ENCODE results near the gene MAST2.
"Not testable (repeated sequence)": the region's sequence is repeated elsewhere in the genome, so short reads cannot be mapped to it uniquely, and the experiment has no call there.

The MAST2 gene

DNA sequence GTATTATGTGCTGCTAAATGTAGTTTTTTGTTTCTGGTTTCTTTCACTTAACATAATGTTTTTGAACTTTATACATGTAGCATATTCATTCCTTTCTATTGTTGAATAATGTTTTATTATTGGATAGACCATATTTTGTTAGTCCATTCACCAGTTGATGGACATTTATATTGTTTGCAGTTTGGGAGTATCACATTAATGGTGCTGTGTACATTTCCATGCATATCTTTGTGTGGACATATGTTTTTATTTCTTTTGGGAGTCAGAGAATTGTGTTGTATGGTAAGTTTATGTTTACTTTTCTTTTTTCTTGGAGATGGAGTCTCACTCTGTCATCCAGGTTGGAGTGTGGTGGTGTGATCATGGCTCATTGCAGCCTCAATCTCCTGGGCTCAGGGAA lies 134.6 kb downstream of the MAST2 start:
- DNase-seq (ENCODE audit: low read depth in 2 of 2): no peak

DNA sequence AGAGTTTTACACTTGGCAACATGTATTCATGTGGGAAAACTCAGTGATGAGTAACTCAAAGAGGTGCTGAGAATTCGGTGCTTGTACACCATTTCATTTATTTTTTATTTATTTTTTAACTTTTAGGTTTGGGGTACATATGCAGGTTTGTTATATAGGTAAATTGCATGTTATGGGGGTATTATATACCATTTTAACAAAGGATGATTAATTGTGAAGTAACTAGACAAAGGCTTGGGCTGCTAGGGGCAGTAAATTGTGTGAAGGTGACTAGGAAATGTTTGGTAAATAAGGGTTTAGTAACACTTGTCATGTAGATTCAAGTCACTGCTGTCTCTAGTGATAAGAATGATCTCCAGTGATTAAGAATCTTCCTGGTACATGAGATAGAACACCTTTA lies 139.0 kb downstream of the MAST2 start:
- DNase-seq (ENCODE audit: low read depth in 2 of 2): no peak

DNA sequence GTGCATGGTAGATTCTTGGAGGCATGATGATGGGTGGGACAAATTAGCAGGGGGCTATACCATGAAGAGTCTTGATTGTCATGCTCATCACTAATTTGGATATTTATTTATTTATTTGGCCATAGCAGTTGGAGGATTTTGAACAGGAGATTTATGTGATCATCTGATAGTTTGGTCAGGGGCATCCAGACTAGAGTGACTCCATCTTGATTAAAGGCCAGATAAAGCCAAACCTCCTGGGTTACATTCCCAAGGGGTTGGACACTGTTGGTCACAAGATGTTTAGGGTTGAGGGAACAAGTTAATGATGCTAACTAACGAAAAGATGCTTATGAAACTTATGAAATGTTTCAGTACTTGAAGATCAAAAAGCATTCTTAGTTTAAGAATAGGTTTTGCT lies 139.8 kb downstream of the MAST2 start:
- DNase-seq (ENCODE audit: low read depth in 2 of 2): no peak

DNA sequence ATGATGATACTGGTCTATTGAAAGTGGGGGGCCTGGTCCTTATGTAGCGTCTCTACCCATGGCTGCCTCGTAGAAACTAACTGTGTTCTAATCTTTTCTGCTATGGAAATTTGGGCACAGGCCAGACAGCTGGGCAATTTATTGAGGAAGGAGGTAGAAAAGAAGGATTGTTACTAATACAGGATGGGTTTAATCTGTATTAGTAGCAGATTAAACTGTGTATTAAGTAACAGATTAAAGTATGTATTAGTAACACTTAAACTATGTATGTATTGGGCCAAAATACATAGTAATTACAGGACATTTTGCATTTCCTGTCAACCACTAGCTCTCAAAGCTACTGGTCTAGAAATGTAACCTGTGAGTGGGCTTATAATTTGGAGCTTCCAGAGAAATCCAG lies 142.0 kb downstream of the MAST2 start:
- no peak for DNase-seq (ENCODE audit: low read depth in 2 of 2)

DNA sequence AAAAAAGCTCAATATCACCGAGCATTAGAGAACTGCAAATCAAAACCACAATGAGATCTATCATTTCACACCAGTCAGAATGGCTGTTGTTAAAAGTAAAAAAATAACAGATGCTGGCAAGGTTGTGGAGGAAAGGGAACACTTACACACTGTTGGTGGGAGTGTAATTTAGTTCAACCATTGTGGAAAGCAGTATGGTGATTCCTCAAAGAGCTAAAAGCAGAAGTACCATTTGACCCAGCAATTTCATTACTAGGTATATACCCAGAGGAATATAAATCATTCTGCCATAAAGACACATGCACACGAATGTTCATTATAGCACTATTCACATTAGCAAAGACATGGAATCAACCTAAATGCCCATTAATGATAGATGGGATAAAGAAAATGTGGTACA lies 146.1 kb downstream of the MAST2 start:
- DNase-seq (ENCODE audit: low read depth in 2 of 2): not testable (repeated sequence)

DNA sequence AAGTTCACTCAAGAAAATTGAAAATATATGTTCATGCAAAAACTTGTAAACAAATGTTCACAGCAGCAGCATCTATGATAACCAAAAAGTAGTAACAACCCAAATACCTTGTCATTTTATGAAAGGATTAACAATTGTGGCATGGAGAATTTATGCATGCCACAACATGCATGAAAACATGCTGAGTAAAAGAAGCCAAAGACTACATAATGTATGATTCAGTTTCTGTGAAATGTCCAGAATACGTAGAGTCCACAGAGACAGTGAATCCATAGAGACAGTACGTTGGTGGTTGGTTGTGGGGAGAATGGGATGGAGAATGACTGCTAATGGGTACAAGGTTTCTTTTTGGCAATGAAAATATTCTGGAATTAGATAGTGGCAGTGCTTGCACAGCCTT lies 148.7 kb downstream of the MAST2 start:
- no peak for DNase-seq (ENCODE audit: low read depth in 2 of 2)

DNA sequence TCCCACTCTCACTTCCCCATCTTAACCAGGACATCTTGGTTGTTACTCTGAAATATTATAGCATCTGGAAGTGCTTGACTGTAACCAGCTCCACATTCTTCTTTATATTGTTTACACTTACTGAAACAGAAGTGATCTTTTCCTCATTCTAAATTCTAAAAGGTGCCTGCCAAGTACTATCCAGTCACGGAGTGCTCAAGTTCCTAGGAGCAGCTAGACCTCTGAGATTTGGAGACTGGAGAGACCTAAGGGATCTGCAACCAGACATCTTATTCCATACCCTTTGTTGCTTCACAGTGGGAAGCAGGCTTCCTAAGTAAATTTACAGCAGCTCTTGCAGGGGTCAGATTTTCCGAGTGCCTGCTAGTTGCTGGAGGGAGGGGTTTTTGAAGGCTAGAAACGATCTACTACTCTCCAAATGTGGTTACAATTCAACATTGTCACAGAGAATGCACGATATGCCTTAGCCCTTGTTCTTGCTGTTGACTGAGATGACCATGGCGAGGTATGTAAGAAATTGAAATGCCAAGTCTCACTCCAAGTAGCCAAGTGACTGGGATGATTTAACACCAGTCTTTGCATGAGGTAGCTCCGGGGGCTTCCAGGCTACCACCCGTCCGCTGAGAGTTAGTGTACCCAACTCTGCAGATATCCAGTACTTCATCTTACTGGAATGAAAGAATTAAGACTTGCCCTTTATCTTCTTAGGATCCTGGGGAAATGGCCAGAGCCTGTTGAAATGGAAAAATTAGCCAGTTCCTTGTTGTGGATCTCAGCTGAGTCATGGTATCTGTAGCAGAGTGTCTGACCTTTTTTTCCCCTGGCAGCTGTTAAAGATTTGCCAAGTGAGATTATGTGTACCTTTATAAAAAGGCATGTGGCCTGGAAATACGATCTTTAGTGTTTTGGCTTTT lies 150.8 kb downstream of the MAST2 start:
- no peak for DNase-seq (ENCODE audit: low read depth in 2 of 2)

DNA sequence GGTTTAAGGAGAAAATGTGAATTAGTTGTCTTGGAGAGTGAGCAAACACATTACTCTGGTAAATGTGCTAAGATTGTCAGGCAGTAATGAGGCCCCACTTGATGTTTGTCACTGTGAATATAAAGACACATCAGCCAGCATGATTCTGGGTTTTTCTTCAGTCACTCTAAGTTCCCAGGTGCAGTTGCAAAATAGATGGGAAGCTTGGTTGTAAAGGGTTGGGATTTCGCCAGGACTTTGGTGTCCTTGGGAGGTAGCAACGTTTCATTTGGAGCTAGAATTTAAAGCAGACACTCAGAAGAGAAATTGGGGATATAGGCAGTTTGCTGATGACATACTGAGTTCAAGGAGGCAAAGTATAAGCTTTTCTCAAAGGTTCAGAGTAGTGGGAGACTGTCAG lies 154.3 kb downstream of the MAST2 start:
- DNase-seq (ENCODE audit: low read depth in 2 of 2): no peak

DNA sequence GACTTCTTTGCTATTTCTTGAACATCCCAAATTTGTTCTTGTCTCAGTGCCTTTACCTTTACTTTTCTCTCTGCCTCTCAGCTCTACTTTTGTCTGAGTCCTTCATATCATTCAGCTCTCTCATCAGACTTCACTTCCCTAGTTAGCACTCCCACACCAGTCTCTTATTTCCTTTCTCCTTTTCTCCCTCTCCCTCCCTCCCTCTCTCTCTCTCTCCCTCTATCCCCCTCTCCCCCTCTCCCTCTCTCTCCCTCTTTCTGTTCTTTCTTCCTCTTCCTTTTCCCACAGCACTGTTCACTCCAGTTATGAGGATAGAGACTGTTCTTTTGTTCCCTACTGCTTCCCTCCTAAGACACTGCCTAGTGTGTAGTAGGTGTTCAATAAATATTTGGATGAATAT lies 154.9 kb downstream of the MAST2 start:
- no peak for DNase-seq (ENCODE audit: low read depth in 2 of 2)

DNA sequence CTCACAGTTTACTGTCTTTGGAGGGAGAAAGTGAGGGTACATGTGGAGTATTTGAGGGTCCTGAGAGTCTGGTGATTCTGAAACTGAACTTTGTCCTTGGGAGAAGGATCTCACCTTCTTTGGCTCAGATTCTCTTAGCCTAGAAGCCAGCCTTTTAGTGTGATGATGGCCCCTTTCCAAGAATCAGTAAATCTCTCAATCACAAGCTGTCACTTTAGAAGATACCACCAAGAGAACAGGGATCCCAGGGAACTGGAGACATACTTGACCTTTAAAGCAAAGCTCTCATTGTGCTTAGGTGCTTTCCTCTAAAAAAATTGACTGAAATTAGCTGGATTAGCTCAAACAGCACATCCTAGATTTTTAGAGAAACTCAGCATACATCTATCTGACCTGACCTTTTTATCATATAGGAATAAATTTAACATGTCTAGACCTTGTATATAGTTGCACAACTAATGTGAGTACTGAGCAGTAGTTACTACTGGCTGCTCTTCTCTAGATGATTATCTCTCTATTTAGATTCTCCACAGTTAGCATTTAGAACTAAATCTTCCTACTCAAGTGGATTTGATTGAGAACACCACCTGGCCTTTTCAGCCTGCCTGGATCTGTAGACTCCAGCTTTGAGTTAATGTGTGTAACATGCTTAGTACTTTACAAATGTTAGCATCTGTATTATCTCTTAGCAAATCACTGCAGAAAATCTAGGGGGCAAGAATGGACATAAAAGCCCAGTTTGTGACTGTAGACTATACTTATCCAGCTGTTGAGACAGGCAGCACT lies 157.7 kb downstream of the MAST2 start:
- DNase-seq (ENCODE audit: low read depth in 2 of 2): no peak

DNA sequence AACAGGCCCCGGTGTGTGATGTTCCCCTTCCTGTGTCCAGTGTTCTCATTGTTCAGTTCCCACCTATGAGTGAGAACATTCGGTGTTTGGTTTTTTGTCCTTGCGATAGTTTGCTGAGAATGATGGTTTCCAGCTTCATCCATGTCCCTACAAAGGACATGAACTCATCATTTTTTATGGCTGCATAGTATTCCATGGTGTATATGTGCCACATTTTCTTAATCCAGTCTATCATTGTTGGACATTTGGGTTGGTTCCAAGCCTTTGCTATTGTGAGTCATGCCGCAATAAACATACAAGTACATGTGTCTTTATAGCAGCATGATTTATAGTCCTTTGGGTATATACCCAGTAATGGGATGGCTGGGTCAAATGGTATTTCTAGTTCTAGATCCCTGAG lies 158.5 kb downstream of the MAST2 start:
- not testable (repeated sequence) for DNase-seq (ENCODE audit: low read depth in 2 of 2)

DNA sequence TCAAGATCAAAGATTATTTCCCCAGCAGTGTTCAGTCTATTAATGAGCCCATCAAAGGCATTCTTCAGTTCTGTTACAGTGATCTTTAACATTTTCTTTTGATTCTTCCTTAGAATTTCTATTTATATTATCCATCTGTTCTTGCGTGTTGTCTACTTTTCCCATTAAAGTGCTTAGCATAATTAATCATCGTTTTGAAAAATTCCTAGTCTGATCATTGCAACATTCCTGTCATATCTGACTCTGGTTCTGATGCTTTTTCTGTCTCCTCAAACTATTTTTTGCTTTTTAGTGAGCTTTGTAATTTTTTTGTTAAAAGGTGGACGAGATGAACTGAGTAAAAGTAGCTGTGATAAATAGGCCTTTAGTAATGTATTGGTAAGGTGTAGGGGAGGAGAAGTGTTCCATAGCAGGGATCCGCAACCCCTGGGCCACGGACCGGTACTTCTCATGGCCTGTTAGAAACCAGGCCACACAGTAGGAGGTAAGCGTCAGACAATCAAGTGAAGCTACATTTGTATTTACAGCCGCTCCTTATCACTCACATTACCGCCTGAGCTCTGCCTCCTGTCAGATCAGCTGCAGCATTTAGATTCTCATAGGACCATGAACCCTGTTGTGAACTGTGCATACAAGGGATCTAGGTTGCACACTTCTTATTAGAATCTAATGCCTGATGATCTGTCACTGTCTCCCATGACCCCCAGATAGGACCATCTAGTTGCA lies 165.7 kb downstream of the MAST2 start:
- no peak for DNase-seq (ENCODE audit: low read depth in 2 of 2)

DNA sequence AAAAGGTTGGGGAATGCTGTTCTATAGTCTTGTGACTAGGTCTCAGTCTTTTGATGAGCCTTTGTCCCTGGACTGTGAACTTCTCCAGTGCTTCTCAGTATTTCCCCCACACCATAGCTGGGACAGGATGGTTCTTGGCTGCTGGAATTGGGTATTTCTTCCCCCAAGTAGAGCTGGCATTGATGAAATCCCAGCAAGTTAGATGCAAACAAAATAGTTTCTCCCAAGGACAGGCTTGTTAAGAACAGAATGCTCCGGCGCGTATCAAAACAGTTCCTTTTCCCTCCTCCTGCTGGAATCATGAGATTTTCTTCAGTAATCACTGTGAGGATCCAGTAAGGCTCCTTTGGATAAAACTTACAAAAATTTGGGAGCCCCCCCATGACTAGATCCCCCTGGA lies 166.5 kb downstream of the MAST2 start:
- DNase-seq (ENCODE audit: low read depth in 2 of 2): no peak

DNA sequence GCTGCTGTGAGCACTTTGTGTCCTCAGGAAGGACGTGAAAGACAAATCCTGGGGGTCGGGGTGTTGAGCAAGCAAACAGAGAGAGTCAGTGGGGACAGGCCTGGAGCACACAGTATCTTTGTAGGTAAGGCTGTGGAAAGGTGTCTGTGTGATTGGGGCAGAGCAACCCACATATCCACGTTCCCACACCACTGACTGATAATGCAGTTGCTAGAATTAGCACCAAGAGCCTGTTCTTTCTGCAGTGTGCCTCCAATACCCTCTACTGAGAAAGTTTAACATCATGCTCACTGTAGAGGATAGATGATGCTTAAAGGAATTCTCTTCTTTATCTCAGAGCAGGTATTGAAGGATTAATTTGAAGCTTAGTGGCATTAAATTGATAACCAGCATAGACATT lies 167.9 kb downstream of the MAST2 start:
- DNase-seq (ENCODE audit: low read depth in 2 of 2): no peak

DNA sequence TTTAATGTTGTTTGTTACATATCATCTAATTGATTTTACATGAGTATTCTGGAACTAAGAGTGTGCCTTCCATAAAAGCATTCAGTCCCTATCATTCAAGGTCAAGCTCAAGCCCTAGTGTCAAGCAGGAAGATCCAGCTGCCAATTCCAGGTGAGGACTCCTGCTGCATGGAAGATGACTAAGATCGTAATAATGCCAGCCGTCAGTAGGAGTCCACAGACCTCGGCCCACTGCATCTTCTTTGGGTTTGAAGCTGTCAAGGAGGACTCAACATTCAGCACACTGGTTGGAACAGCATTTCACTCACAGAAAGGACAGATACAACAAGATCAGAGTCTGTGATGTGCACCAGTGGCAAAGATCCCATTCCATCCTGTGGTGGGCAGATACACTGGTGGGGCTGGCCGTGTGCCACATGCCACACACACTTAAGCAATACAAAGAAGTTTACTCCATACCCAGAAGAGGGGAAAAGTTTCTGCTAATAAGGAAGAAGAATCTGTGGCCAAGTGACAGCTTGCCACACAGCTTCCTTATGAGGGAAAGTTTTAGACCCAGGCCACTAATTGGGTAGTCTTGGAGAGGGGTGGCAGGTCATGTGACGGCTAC lies 168.6 kb downstream of the MAST2 start:
- no peak for DNase-seq (ENCODE audit: low read depth in 2 of 2)

DNA sequence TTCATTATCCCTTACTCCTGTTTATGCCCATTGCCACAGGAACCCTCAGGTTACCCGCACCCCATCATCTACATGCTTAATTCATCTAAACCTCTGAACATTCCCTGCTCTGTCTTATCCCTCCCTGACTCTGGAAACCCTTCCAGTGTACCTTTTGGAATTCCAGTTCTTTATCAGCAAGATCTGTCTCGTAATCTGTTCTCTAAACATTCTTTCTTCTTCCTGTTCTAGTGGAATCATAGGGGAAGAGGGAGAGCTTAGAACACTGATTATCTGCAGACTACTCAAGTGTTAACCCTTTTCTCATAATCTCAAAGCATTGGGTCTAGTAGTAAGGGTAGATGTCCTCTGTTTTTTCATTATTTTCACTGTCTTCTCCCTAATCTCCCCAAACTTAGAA lies 169.2 kb downstream of the MAST2 start:
- no peak for DNase-seq (ENCODE audit: low read depth in 2 of 2)

DNA sequence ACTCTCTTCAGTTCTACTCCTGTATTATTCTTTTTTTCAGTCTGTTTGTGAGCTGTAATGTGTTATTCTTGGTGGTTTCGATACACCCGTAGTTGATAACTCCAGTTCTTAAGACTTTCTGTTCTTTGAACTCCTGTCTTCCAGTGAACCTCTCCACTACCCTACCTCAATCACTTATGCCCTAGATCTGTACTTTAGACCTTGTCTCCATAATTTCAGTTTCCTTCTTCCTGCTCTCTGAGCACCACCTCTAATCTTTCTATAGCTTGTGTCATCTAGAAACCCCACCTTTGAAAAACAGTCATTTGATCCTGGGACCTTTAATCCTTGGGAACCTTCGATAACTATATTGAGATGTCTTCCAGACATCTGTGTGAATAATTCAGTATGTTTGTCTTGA lies 169.7 kb downstream of the MAST2 start:
- no peak for DNase-seq (ENCODE audit: low read depth in 2 of 2)

DNA sequence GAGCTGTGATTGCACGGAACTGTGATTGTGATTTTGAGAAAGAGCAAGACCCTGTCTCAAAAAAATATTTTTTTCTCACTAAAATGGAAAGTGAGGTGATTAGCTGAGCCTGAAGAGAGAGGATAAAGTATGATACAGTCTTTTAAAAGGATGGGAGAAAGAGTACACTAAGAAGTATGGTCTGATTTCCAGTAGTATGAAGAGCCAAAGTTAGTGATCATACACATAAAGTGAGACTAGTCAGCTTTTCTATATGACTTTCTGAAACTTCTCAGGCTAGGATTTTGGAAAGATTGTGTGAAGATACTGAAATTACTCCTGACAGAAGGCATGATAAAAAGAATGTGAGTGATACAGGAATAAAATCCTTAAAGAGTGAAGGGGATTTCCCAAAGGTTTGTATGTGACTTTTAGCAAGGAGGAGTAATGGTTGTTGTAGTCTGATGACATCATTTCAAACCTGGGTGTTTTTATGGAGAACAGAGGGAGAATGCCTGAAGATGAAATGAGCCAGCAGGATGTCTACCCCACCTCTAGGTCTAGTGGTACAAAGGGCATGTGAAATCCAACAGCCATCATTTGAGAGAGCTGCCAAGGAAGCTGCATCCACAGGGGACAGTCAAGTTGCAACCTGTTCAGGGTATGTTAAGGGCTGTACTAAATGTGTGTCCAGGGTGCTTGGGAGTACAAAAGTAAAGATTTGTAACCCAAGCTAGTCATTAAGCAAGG lies 171.3 kb downstream of the MAST2 start:
- no peak for DNase-seq (ENCODE audit: low read depth in 2 of 2)

DNA sequence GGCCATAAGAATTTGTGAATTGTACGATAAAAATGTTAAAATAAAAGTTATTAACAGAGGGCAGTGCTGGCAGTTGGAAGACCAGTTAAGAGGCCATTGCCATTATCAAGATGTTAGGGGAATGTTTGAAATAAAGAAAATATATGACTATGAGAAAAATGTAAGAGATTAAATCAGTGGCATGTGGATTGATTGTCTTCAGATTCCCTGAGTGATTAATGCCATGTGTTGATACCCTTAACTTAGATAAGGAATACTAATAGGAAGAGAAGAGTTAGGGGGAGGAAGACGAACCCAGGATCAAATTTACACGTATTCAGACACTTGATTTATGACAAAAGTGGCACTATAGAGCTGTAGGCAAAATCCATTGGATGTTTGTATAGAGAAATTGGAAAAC lies 173.2 kb downstream of the MAST2 start:
- DNase-seq (ENCODE audit: low read depth in 2 of 2): no peak

DNA sequence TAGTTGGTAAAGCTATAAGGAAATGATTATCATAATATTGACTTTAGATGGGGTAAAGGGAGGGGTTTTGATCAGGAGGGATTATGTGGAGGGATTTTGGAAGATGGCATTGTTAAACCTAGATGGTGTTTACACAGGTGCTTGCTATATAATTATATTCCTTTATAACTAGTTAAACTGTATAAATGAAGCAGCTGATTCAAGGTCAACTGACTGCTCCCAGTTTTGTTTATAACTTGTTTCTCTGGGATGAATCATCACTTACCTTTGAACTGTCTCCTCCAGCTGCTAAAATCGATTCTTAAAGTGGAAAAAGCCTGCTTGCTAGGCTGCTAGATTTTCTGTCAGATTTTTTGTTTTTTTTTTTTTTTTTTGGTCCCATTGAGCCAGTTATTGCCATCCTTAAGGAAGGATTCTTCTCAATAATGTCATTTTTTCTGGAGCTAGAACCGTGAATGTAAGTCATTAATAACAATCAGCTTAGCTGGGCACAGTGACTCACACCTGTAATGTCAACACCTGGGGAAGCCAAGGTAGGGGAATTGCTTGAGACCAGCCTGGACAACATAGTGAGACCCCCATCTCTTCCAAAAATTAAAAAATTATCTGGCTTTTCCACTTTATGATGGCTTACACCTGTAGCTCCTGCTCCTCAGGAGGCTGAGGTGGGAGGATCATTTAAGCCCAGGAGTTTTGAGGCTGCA lies 175.8 kb downstream of the MAST2 start:
- DNase-seq (ENCODE audit: low read depth in 2 of 2): no peak

DNA sequence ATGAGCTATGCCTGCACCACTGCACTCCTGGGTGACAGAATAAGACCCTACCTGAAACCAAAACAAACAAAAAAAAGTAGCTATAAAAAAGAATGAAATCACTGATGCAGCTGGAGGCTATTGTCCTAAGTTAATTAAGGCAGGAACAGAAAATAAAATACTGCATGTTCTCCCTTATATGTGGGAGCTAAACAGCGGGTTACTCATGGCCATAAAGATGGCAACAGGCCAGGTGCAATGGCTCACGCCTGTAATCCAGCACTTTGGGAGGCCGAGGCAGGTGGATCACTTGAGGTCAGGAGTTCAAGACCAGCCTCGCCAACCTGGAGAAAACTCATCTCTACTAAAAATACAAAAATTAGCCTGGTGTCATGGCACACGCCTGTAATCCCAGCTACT lies 176.4 kb downstream of the MAST2 start:
- no peak for DNase-seq (ENCODE audit: low read depth in 2 of 2)

Data from stimulated activated CD4-positive, alpha-beta T cell treated with anti-CD3 and anti-CD28 coated beads, Interleukin-1b, Interleukin-23, amount 100 ng/mL, for 1 hour (primary cell).